IPS-NIHi11 (cell line): ENCODE data around the gene RPL32.
"Not testable (repeated sequence)": the region's sequence is repeated elsewhere in the genome, so short reads cannot be mapped to it uniquely, and the experiment has no call there.

ENCODE experiments used
- DNase-seq: peaks from one replicate; pipeline ENCODE4 v3.0.0; 2012; ENCODE audit warnings: mixed read lengths, low spot score

RPL32 gene

DNA sequence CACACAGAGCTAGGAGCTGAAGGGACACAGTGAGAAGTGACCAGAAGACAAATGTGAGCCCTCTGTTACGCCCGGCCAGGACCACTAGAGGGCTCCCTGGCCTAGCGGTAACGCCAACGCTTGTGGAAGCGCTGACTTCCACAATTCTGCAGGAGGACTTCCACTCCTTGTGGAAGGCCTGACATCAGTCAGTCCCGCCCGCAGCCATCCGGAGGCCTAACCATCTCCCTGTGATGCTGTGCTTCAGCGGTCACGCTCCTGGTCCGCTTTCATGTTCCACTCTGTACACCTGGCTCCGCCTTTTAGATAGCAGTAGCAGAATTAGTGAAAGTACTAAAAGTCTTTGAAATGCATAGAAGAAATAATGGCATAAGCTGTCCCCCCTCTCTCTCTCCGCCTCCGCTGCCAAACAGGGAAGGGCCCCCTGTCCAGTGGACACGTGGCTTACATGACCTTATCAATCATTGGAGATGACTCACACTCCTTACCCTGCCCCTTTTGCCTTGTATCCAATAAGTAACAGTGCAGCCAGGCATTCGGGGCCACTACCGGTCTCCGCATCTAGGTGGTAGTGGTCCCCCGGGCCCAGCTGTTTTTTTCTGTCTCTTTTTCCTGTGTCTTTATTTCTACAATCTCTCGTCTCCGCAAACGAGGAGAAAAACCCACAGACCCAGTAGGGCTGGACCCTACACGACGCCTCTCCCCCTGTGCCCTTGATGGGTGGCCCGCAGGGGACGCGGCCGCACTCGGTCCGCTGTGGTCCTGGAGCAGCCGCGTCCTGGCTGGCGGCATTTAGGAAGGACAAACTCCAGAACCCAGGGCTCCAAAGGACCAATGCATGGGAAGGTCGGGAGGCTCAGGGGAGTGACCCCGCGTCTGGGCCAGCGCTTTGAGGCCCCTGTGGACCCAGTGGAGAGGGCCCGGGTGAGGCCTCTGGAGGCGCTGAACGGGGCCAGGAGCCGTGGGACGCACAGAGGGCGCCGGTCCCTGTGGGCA is 27.0 kb upstream of the RPL32 start:
- DNase-seq = peak; percentile 76

DNA sequence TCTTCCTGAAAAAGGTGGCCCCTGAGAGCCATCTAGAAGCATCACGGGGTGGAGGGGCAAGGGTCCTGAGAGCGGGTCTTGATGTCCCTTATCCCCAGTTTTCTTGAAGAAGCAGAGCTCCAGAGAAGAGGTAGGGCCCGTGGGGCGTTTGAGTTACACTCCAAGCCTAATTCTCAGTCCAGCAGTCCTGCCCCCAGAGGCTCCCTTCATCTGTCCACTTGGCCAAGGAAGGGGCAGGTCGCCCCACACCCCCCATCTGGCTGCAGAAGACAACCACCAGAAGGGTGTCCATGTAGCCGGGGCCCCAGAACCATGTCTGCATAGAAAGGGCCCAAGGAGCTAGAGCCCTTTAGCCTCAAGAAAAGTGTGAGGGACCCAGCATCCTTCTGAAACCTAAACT is 25.5 kb upstream of the RPL32 start:
- no peak for DNase-seq

DNA sequence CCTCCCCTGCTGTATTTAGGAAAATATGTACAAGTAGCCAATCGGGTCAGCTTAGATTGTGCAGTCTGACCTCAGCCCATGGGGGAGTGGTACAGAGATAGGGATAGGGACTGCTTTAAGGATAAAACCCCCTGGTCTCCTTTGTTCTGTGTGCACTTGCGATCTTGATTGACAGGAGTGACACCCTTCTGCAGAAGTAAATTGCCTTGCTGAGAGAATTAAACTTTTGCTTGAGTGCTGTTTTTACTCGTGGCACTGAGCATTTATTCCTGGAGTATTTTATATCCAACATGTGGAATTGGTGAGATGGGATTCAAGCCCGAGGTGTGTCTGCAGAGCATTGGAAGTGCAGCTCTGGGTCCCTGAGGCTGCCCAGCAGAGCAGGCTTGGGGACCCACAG is 23.9 kb upstream of the RPL32 start:
- DNase-seq = no peak

DNA sequence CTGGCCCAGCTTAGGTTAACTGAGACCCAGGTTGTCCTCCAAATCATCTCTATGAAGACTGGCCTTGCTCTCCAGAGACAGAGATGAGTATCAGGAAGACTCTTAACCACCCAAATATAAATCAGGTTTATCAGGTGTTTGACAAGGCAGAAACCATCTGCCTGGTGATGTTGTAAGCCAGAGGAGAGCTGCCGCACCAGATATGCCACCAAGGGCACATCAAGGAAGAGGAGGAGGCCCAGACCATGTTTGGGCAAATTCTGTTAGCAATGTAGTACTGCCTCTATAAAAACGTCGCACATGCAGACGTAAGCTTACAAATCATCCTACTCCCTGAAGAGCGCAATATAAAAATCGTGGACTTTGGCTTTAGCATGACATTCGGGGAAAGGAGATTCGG is 21.0 kb upstream of the RPL32 start:
- no peak for DNase-seq

DNA sequence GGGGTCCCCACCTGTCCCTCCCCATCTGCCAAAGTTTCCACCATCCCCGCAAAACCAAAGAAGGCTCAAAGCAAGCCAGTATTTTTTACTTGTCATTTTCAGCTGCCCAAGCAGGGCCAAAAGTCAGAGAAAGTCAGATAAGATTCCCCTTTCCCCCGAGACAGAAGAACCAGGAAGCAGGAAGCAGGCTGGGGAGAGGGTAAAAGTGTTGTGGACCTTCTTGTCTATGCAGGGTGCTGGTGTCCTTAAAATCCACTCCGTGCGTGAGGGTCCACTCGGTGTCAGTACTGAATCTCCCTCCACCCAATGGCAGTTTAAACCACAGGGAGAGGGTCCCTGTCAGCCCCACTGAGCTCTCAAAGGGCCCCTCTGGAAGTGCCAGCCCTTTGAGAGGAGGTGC is 20.2 kb upstream of the RPL32 start:
- no peak for DNase-seq

DNA sequence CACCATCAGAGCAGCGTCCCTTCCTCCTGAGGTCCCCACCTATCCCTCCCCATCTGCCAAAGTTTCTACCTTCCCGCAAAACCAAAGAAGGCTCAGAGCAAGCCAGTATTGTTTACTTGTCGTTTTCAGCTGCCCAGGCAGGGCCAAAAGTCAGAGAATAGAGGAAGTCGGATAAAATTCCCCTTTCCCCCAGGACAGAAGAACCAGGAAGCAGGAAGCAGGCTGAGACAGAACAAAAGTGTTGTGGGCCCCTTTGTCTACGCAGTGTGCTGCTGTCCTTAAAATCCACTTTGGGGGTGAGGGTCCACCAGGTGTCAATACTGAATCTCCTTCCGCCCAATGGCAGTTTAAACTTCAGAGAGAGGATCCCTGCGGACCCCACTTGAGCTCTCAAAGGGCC is 18.5 kb upstream of the RPL32 start:
- DNase-seq = no peak

DNA sequence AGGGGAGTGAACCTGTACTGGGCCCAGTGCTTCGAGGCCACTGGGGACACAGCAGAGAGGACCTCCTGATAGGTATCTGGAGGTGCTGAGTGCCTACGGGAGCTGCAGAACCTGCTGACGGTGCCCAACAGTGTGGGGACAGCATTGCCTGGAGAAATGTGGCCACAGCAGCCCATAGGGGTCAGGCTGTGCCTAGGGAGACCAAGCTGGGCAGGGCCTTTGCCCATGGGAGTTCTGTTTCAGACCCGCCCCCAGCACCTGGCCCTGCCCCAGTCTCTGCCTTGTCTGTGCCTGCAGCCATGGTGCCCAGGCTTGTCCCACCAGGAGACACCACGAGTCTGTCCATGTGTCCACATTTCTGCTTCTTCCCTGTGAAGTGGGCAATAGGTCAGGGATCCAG is 15.3 kb upstream of the RPL32 start:
- peak; percentile 46 for DNase-seq

DNA sequence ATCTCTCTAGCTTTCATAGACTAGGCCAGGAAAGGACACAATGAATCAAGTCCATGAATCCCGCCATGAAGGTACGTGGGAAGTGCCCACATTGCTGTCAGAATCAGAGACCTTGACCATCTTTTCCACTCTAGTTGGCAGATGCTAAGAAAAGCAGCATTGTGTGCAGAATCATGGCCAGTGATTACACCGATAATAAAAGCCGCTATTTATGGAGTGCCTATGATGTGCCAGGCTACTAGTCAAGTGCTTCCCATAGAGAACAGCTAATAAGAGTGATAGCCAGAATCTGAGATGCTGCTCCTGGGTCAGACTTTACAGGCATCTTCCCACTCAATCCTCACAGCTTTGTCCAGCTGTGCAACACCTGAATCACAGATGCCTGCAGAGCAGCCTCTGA is 13.2 kb upstream of the RPL32 start:
- DNase-seq = no peak

DNA sequence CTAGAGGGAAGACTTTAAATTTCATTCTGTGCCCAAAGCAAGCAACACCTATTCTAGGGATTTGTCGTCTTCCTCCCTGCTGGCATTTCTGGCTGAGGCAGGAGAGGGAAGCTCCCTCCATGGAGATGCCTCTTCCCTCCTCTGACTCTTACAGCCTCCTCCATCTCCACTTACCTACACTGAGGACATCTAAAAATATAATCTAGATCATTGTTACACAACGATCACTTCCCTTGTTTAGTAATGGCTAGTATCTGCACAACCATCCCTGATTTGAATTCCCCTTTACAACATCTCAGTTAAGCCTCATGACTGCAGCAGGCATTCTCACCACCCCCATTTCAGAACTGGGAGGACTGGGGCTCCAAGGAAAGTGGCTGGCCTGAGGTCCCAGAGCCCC is 12.5 kb upstream of the RPL32 start:
- DNase-seq = not testable (repeated sequence)

DNA sequence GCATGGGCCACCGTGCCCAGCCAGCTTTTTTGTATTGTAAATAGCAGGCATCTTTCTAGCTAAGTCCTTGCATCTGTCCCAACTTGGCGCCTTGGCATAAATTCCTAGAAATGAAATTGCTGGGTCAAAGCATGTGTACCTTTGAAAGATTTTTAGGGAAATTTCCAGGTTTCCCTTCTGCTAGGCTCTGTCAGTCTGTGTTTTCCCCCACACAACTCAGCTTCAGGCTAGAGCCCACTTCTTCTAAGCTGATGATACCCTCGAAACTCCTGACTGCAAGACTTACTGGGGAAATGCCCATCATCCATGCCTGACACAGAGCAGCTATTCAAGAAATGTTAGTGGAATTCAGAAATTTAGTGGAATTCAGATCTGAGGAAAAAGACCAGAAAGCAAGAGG is 10.8 kb upstream of the RPL32 start:
- DNase-seq = no peak

DNA sequence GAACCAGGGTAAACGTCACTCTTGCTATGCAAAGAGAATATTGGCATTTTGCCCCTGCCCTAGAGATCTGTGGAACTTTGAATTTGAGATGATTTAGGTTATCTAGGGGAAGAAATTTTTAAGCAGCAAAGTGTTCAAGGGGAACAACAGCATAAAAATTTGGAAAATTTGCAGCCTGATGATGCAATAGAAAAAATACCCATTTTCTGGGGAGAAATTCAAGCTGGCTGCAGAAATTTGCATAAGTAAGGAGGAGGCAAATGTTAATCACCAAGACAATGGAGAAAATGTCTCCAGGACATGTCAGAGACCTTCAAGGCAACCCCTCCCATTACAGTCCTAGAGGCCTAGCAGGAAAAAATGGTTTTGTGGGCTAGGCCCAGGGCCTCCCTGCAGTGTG is 4.4 kb upstream of the RPL32 start:
- no peak for DNase-seq

DNA sequence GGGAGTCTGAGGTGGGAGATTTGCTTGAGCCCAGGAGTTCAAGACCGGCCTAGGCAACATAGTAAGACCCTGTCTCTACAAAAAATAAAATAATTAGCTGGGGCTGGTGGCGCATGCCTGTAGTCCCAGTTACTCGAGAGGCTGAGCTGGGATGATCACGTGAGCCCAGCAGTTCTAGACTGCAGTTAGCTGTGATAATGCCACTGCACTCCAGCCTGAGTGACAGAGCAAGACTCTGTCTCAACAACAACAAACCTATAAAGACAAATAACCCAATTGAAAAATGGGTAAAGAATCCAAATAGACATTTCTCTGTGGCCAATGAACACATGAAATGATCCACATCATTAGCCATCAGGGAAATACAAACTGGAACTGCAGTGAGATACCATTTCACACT is 1.1 kb upstream of the RPL32 start:
- no peak for DNase-seq

DNA sequence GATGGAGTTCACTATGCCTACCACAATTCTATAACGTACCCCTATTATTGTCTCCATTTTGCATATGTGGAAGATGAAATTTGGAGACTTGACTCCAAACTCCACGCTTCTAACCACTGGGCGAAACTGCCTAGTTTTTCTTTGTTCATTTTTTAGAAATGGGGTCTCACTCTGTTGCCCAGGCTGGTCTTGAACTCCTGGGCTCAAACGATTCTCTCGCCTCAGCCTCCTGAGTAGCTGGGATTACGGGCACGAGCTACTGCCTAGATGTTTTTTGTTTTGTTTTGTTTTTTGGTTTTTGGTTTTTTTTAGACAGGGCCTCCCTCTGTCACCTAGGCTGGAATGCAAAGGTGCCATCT is 584 bp upstream of the RPL32 start:
- no peak for DNase-seq

DNA sequence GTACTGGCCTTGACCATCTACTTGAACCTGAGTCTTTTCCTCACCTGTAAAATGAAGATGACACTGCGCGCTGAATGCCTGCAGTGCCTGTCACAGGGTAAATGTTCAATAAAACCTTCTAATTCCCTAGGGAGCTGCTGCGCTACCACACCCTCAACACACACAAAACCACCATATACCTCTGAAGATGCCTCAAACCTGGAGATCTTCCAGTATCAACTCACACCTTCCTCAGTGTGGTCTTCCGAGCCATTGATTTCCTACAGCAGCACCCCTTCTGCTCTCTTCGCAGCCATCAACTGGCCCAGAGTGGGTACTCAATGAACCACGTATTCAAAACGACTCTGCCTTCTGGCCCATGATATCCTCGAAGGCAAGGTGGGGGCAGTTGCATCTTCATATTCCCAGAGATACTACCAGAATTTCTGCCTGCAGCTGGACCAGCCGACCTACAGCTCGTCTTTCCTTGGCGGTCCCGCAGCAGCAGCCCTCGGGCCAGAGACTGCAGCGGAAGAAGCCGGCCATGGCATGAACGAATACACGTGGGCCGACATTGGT is 695 bp downstream of the RPL32 start:
- DNase-seq = no peak

DNA sequence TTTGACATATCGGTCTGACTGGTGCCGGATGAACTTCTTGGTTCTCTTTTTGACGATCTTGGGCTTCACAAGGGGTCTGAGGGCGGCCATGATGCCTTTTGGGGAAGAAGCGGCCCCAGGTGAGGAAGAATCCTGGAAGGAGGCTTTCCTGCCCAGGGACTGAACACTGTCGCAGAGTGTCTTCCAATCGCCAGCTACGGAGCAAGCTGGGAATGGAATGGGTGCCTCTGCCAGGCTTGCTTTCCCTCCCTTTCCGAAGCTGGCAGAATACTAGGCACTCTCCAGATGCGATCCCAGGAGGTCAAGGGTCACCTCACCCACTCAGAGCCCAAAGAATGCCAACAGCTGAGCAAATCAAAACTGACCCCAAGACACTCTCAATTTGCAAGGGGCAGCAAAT is 1.2 kb downstream of the RPL32 start:
- not testable (repeated sequence) for DNase-seq

DNA sequence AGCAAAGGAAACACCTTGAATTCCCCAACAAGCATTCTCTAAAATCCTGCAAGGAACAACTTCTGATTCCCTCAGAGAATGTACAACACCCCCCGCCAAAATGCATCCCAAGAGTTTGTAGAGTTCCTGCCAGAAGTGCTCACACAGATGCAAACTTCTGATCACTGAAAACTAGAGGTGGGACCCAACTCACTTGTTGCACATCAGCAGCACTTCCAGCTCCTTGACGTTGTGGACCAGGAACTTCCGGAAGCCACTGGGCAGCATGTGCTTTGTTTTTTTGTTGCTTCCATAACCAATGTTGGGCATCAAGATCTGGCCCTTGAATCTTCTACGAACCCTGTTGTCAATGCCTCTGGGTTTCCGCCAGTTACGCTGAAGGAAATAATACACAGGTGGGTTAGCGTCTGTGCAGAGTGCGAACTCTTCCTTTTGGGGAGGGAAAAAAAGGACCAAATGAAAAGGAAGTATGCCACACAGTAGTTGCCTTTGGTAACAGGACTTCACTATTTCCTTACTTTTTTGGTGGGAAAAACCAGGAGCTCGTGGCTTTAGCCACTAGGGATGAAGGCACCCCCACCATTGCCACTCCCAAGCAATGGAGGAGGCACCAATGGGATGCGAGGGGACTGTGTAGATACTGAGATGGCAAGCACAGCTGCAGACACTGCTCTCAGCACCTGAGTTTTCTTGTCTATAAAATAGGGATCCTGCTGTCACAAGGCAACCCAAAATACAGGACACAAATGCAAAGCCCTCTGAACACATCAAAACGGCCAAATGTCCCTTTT is 2.0 kb downstream of the RPL32 start:
- DNase-seq = no peak

DNA sequence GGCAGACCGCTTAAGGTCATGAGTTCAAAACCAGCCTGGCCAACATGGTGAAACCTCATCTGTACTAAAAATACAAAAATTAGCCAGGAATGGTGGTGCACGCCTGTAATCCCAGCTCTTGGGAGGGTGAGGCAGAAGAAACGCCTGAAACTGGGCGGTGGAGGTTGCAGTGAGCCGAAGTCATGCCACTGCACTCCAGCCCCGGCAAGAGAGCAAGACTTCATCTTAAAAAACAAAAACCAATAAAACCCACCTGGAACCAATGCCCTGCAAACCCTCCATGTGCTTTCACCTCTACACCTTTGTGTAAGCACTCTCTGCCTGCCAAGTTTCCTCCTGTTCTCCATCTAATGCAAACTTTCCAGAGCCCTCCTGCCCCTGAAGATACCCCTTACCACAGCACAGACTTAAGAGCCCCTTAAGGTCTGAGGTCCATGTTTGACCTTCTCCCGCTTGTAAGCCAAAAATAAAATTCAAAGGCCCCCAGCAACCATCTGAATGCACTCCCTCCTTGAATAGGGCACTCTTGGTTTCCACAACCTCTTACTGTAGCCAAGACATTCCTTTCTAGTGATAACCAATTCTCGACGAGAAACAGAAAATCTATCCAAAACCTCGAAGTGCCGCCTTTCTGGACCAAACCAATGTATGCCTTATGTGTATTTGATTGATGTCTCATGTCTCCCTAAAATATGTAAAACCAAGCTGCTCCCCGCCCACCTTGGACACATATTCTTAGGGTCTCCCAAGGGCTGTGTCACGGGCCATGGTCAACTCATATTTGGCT is 3.0 kb downstream of the RPL32 start:
- DNase-seq = no peak

DNA sequence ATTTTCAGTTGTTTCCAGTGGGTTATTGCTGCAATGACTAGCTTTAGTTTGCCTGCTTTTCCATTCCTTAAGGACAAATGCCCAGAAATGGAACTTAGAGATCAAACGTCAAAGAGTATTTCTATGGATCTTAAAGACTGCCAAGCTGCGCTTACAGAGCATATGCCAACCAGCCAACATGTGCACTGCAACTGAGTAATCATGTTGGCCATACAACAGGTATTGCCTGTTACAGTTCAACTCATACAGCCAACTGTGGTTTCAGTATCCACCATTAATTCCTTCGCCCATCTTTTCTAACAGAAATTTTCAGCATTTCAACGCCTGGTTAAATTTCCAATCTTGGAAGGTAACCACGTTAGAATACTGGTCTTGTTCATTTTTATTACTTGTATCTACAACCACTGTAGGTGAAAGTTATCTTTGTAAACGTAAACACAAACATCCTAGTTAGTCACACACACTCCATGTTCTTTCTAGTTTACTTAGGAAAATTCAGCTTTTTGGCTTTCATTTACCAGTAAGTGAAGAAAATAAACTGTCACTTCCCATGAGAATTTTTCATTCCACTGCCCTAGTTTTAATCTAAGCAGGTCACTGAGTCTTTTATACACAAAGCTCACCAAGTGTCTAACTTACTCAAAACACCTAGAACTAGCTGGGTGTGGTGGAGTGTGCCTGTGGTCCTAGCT is 3.9 kb downstream of the RPL32 start:
- no peak for DNase-seq

DNA sequence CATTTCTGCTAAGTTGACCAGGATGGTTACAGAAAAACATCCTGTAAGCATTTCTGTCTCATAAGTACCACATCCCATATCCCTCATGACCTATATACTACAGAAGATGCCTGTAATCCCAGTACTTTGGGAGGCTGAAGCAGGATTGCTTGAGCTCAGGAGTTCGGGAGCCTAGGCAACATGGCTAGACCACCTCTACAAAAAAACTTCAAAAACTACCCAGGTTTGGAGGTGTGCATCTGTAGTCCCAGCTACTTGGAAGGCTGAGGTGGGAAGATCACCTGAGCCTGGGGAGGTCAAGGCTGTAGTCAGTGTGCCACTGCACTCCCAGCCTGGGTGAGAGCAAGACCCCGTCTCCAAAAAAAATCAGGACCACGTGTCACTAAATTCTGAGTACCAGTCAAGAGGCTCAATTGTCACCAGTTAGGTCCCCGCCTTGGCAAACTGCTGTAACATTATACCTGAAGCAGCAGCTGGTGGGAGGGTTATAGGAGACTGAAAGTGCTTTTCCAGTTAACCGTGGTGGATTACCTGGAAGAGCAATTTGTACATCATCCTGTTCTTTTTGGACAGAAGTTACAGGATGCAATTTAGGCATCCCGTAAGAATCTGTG is 6.2 kb downstream of the RPL32 start:
- DNase-seq = no peak

DNA sequence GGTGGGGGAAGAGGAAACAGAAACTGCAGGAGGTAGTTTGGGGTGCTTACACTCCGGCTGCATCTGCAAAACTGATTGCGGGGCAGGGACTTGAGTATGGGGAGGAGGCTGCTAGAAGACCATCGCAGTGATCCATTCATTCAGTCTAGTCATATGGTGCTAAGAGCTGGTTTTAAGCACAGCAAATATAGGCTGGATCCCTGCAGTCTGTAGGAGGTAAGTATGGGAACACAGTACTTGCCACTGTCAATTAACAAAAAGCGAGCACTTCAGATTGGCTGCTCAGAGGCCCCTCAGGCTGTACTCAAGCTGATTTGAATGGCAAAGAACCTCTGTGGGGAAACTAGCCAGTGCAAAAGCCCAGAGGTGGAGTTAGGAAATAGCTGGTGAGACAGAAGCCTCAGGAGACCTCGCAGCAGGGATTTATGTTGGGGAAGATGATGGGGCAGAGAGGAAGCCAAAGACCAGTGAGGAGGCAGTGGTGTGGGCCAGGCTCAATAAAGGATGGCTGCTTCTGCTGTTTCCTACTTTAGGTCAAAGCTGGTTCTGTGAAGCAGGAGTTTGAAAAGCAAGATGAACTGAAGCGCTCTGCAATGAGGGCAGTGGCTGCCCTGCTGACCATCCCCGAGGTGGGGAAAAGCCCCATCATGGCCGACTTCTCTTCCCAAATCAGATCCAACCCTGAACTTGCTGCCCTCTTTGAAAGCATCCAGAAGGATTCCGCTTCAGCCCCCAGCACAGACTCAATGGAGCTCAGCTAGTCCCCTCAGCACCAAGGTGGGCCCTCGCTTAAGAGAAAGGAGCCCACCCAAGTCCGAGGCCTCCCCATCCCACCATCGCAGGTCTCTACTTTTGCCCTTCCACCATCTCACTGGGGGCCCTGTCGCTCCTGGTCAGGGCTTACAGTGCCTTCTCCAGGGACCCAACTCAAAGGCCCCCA is 7.9 kb downstream of the RPL32 start:
- no peak for DNase-seq
